ENCODE measurements around the gene NMT1. TPM values are rescaled to one million over a fixed set of nuclear protein-coding genes. Genes with fewer than 3 reads are reported as not detected.
A peak's percentile ranks its signal among the peaks of the same experiment; 100 is the strongest.

The NMT1 gene
- total RNA-seq, 1 donor from 2014 or later = 80.6 TPM

DNA sequence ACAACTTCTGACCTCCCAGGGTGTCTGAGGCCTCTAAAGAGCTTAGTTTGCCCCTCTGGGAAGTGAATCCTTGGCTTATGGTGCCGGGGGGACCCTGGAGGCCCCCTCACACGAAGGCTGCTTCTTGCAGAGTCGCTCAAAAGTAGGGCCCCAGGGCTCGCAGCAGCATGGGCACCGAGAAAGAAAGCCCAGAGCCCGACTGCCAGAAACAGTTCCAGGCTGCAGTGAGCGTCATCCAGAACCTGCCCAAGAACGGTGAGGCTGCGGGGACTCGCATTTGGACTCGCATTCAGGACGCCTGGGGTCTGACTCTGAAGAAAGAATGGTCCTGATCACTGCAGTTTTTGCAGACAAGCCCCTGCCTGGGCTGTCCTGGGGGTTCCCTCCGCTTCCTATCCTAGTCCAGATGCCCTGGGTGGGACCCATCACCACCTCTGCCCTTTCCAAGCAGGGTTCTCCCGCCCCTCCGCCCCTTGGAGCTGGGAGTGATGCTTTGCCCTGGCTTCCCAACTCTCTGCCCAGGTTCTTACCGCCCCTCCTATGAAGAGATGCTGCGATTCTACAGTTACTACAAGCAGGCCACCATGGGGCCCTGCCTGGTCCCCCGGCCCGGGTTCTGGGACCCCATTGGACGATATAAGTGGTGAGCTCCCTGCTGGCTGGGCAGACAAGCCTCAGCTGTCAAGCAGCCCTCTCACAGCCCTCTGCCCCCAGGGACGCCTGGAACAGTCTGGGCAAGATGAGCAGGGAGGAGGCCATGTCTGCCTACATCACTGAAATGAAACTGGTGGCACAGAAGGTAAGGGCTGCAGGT is 75.1 kb downstream of the NMT1 start:
- TF ChIP-seq, protein P1, sequence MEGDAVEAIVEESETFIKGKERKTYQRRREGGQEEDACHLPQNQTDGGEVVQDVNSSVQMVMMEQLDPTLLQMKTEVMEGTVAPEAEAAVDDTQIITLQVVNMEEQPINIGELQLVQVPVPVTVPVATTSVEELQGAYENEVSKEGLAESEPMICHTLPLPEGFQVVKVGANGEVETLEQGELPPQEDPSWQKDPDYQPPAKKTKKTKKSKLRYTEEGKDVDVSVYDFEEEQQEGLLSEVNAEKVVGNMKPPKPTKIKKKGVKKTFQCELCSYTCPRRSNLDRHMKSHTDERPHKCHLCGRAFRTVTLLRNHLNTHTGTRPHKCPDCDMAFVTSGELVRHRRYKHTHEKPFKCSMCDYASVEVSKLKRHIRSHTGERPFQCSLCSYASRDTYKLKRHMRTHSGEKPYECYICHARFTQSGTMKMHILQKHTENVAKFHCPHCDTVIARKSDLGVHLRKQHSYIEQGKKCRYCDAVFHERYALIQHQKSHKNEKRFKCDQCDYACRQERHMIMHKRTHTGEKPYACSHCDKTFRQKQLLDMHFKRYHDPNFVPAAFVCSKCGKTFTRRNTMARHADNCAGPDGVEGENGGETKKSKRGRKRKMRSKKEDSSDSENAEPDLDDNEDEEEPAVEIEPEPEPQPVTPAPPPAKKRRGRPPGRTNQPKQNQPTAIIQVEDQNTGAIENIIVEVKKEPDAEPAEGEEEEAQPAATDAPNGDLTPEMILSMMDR (IDR thresholded peaks at IDR 0.05; ENCODE audit: unreplicated experiment) = no peak
- Mint-ChIP-seq H3K27ac (no peak overlapping the region), H3K27me3 (ENCODE audit: low read depth) (no peaks in the 10 kb centered on the region), H3K4me1 (peaks cover 16% of the 10 kb centered on the region), H3K4me3 (peak overlapping the region; percentile 76), H3K9me3 (no peaks in the 10 kb centered on the region), H3K36me3 (peaks cover 3% of the 10 kb centered on the region)
- DNase-seq (ENCODE audit: low spot score in 2 of 2, unreplicated experiment in 2 of 2) = no peak

DNA sequence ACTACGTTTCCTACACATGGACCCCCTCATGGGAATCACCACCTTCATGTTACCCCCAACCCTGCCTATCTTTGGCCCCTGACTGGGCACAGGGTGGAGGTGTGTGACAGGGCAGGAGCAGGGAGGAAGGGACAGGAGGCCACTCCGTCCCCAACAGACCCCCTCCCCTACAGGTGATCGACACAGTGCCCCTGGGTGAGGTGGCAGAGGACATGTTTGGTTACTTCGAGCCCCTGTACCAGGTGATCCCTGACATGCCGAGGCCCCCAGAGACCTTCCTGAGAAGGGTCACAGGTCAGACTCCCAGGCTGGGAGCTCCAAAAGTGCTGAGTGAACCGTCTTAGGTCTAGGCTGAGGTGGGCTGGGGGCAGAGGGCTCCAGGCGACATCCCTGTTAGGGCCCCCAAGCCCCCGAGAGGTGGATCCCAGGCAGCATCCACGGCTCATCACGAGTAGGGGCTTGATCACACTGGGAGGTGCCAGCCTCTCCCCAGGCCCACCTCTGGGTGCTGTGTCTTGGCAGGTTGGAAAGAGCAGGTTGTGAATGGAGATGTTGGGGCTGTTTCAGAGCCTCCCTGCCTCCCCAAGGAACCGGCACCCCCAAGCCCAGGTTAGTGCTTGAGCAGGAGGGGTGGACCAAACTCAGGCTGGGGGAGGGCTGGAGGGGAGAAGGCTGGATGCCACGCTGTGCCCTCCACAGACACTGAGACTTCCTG is 75.9 kb downstream of the NMT1 start:
- no peak for DNase-seq (ENCODE audit: low spot score in 2 of 2, unreplicated experiment in 2 of 2)
- no peaks in the 10 kb centered on the region for H3K27me3 Mint-ChIP-seq (ENCODE audit: low read depth)
- no peaks in the 10 kb centered on the region for H3K9me3 Mint-ChIP-seq
- H3K4me3 Mint-ChIP-seq = no peak overlapping the region
- peaks cover 12% of the 10 kb centered on the region for H3K4me1 Mint-ChIP-seq
- peaks cover 3% of the 10 kb centered on the region for H3K36me3 Mint-ChIP-seq
- TF ChIP-seq, protein P1 (IDR thresholded peaks at IDR 0.05; ENCODE audit: unreplicated experiment) = no peak
- H3K27ac Mint-ChIP-seq = no peak overlapping the region

- peaks cover 12% of the 10 kb centered on the region for H3K4me1 Mint-ChIP-seq
- H3K9me3 Mint-ChIP-seq = no peaks in the 10 kb centered on the region
- H3K4me3 Mint-ChIP-seq = no peak overlapping the region
- peaks cover 3% of the 10 kb centered on the region for H3K36me3 Mint-ChIP-seq
- H3K27ac Mint-ChIP-seq = no peak overlapping the region
- no peaks in the 10 kb centered on the region for H3K27me3 Mint-ChIP-seq (ENCODE audit: low read depth)
- TF ChIP-seq, protein P1 (IDR thresholded peaks at IDR 0.05; ENCODE audit: unreplicated experiment) = no peak
- DNase-seq (ENCODE audit: low spot score in 2 of 2, unreplicated experiment in 2 of 2) = no peak
Observed at GRCh38 chr17:45137561-45138305, 76.6 kb downstream of the NMT1 start.

DNA sequence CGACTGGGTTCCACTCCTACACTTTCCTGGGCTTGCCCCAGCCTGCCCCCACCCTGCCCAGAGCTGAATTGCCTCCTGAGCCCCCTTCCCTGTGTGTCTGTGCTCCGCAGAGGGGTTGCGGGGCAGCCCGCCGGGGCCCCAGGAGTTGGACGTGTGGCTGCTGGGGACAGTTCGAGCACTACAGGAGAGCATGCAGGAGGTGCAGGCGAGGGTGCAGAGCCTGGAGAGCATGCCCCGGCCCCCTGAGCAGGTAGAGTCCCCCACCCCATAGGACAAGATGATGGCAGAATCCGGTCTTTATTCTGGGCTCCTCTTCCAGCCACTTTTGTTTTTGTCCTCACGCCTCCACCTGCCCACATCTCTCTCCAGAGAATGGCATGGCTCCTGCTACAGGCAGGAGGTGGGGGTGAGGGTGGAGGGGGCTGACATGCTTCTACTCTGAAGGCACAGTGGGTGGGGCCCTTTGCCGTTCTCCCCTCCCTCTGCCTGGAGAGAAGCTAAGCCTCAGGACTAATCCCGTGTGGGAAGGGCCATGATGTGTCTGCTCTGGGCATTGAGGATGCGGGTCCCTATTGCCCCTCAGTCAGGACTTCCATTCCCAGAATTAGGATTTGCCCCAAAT is 77.9 kb downstream of the NMT1 start:
- no peak for DNase-seq (ENCODE audit: low spot score in 2 of 2, unreplicated experiment in 2 of 2)
- H3K27ac Mint-ChIP-seq = no peak overlapping the region
- peaks cover 17% of the 10 kb centered on the region for H3K4me1 Mint-ChIP-seq
- peaks cover 3% of the 10 kb centered on the region for H3K36me3 Mint-ChIP-seq
- TF ChIP-seq, protein P1 (IDR thresholded peaks at IDR 0.05; ENCODE audit: unreplicated experiment) = no peak
- H3K4me3 Mint-ChIP-seq = no peak overlapping the region
- no peaks in the 10 kb centered on the region for H3K9me3 Mint-ChIP-seq
- no peaks in the 10 kb centered on the region for H3K27me3 Mint-ChIP-seq (ENCODE audit: low read depth)

- Mint-ChIP-seq H3K9me3 (no peaks in the 10 kb centered on the region), H3K27ac (no peak overlapping the region), H3K36me3 (peaks cover 3% of the 10 kb centered on the region), H3K4me1 (peaks cover 18% of the 10 kb centered on the region), H3K4me3 (no peak overlapping the region), H3K27me3 (ENCODE audit: low read depth) (no peaks in the 10 kb centered on the region)
- no peak for DNase-seq (ENCODE audit: low spot score in 2 of 2, unreplicated experiment in 2 of 2)
- TF ChIP-seq, protein P1 (IDR thresholded peaks at IDR 0.05; ENCODE audit: unreplicated experiment) = no peak
Observed at GRCh38 chr17:45139533-45139920, 78.4 kb downstream of the NMT1 start.
